GM12892 (cell line): Measurements from ENCODE around the gene NTHL1.

Experiments
- POLR2A ChIP-seq: IDR thresholded peaks from 2 replicates; pipeline ENCODE4 v1.6.1; 2011; ENCODE audit warnings: low read depth, low read length, control low read depth
- POLR2AphosphoS5 ChIP-seq: IDR thresholded peaks from 2 replicates; pipeline ENCODE4 v1.6.1; 2011; ENCODE audit warnings: low read depth, low read length, control low read depth

DNA sequence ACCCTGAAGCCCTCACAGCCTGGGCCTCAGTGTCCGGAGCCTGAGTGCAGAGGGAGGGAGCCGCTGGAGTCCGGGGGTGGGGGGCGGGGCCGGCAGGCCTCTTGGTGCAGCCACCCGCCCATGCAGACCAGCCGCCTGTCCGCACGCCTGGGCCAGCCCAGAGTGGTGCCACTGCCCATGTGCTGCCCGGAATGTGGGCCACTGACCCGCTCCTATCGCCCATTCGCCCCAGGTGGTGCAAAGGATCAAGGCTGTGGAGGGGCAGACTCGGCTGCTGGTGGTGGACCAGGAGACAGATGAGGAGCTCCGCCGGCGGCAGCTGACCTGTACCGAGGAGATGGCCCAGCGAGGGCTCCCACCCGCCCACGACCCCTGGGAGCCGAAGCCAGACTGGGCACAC, 18.3 kb downstream of the NTHL1 start:
- TF ChIP-seq POLR2AphosphoS5 (no peak), POLR2A (no peak)
